ENCODE measurements around the gene OVCH1.

DNA sequence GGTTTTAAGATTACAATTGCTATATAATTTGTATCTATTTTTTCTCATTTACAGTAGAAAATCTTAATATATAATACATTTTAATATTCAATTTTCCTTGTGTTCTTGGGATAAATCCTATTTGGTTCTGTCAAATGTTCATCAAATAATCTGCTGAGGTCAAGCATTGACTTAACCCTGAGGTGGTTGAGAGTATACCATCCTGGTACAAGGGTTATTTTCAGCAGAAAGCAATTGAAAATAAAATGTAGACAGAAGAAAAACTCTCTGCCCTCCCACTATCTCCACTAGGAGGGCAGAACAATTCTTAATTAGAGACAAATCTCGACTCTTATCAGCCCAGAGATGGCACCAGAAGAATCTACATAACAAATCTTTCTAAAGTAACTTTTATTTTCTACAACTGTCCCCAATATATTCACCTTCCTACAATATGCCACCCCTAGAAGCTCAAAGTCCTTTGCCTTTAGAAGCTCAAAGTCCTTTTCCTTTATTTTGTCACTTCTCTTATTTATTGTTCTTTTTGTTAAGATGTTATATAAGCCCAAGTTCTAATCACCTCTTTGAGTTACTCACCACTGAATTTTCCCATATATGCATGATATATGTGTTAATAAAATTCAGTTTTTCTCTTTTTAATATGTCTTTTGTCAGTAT lies 58.6 kb downstream of the OVCH1 start:
- TF ChIP-seq, protein P1, sequence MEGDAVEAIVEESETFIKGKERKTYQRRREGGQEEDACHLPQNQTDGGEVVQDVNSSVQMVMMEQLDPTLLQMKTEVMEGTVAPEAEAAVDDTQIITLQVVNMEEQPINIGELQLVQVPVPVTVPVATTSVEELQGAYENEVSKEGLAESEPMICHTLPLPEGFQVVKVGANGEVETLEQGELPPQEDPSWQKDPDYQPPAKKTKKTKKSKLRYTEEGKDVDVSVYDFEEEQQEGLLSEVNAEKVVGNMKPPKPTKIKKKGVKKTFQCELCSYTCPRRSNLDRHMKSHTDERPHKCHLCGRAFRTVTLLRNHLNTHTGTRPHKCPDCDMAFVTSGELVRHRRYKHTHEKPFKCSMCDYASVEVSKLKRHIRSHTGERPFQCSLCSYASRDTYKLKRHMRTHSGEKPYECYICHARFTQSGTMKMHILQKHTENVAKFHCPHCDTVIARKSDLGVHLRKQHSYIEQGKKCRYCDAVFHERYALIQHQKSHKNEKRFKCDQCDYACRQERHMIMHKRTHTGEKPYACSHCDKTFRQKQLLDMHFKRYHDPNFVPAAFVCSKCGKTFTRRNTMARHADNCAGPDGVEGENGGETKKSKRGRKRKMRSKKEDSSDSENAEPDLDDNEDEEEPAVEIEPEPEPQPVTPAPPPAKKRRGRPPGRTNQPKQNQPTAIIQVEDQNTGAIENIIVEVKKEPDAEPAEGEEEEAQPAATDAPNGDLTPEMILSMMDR (conservative IDR thresholded peaks at IDR 0.05; ENCODE audit: low read length): no peak
- no peak for TF ChIP-seq EZH2phosphoT487 (IDR thresholded peaks at IDR 0.05; ENCODE audit: borderline replicate concordance, low read depth, low read length)
